PC-9 (cell line): ENCODE data around the gene GOLPH3L.

ENCODE experiments used
- CTCF ChIP-seq: fragments of 200-600 bp; sonication (generic); conservative IDR thresholded peaks from 2 replicates; pipeline ENCODE4 v1.6.1; 2017; ENCODE audit warnings: mixed run types, antibody characterized with exemption, mild to moderate bottlenecking, moderate library complexity
- EZH2 ChIP-seq: fragments of 200-600 bp; sonication (generic); IDR thresholded peaks from 2 replicates; pipeline ENCODE4 v1.8.0; 2017; ENCODE audit warnings: antibody characterized with exemption, low read depth

GRCh38 chr1:150703427-150703826, 6.5 kb upstream of the GOLPH3L start:
- TF ChIP-seq CTCF (no peak), EZH2 (no peak)
